Measurements from ENCODE around the gene GP1BB. TPM values are rescaled to one million over a fixed set of nuclear protein-coding genes. Genes with fewer than 3 reads are reported as not detected.

The GP1BB gene
- total and polyA plus RNA-seq, 10 of the 15 experiments (the other 5 are each of a cell fraction or from before 2014, with no cell fraction given), result 0.05 to 0.28 (median 0.28) TPM; not detected in 7

GRCh38 chr22:19731361-19732135 lies 8.2 kb downstream of the GP1BB start:
- Histone ChIP-seq H2AFZ (ENCODE audit: control insufficient read depth, low read depth, low read length) (no peak overlapping the region), H3K9ac (ENCODE audit: control insufficient read depth, insufficient read depth, low read length) (no peak overlapping the region), H3K27ac (ENCODE audit: control insufficient read depth, insufficient read depth) (no peak overlapping the region), H4K20me1 (ENCODE audit: control insufficient read depth, insufficient read depth) (no peaks in the 10 kb centered on the region; the same call in 1 of the 2 replicates), H3K36me3 (ENCODE audit: control insufficient read depth in 2 of 2, insufficient read depth in 2 of 2, low read length in 1 of 2) (no peaks in the 10 kb centered on the region), H3K4me2 (ENCODE audit: control insufficient read depth, insufficient read depth) (no peak overlapping the region), H3K4me3 (no peak overlapping the region), H3K27me3 (replicated peaks in 1 of 2; ENCODE audit: control insufficient read depth in 2 of 2, insufficient read depth in 2 of 2, low read length in 1 of 2) (no peaks in the 10 kb centered on the region), H3K9me3 (replicated peaks; ENCODE audit: control insufficient read depth, insufficient read depth, low read length) (no peaks in the 10 kb centered on the region), H3K4me1 (ENCODE audit: control insufficient read depth, insufficient read depth, low read length) (no peaks in the 10 kb centered on the region), H3K79me2 (ENCODE audit: control insufficient read depth, insufficient read depth, low read length) (no peaks in the 10 kb centered on the region)
- POLR2A ChIA-PET, result no interaction called here
- SMC1A ChIA-PET (ENCODE audit: uncharacterized antibody, unreplicated experiment), result interaction anchor here (1.5 to 2.6 kb wide), 4 partner anchors 42 to 216 kb away, joined by 5 to 28 read pairs (median 6); no protein-coding TSS in a partner anchor
- intact Hi-C loops (cut with micrococcal nuclease; ENCODE audit: unreplicated experiment) (no loop called here), in situ Hi-C loops (cut with MboI) (loop anchor here (5.0 kb wide), 1 partner anchor 186 kb away; no protein-coding TSS in a partner anchor)
- CTCF ChIA-PET, result interaction anchor here (0.7 to 5.7 kb wide), 17 partner anchors 10 to 385 kb away, joined by 3 to 94 read pairs (median 4); partner anchors contain the start of genes COMT, TRMT2A and TXNRD2
- FAIRE-seq (no peak), DNase-seq (ENCODE audit: low read depth, low spot score) (no peak), ATAC-seq (no peak)
- RAD21 ChIA-PET (ENCODE audit: unreplicated experiment), result interaction anchor here (1.8 to 3.2 kb wide), 6 partner anchors 25 to 222 kb away, joined by 5 to 70 read pairs (median 8); no protein-coding TSS in a partner anchor
- BruUV-seq (replicated peaks), result no TSS peak
- 61% methylated on average over 17 of the region's 21 CpGs for WGBS (ENCODE audit: insufficient coverage, insufficient replicate concordance, low lambda C conversion rate, missing lambda C conversion rate)
- TF ChIP-seq KDM1A (IDR thresholded peaks at IDR 0.05; ENCODE audit: borderline replicate concordance) (no peak), BCLAF1 (IDR thresholded peaks at IDR 0.05) (no peak), IKZF2 (IDR thresholded peaks at IDR 0.05) (no peak), CUX1 (IDR thresholded peaks at IDR 0.05; ENCODE audit: insufficient replicate concordance, low read depth, low read length) (no peak), HDGF (IDR thresholded peaks at IDR 0.05) (no peak), YY1 (IDR thresholded peaks at IDR 0.05; ENCODE audit: low read depth, low read length) (no peak), ZBTB4 (CRISPR knock-in tag; IDR thresholded peaks at IDR 0.05) (no peak), ETV6 (conservative IDR thresholded peaks at IDR 0.05 in 1 of 2, IDR thresholded peaks at IDR 0.05 in 1 of 2; ENCODE audit: borderline replicate concordance in 1 of 2, low read depth in 1 of 2) (no peak), SIX5 (IDR thresholded peaks at IDR 0.05; ENCODE audit: low read depth, low read length, severe bottlenecking) (no peak), BACH1 (IDR thresholded peaks at IDR 0.05; ENCODE audit: borderline replicate concordance) (no peak), STAT1 (conservative IDR thresholded peaks at IDR 0.05) (no peak)
